Measurements from ENCODE around the gene PRRT1. TPM values are rescaled to one million over a fixed set of nuclear protein-coding genes. Genes with fewer than 3 reads are reported as not detected.

The PRRT1 gene
- total and polyA plus RNA-seq, 2 of the 4 experiments (the other 2 are of a cell fraction): 0.99 TPM; not detected in 1

- intact Hi-C loops (cut with micrococcal nuclease): no loop called here
- Histone ChIP-seq H2BK5ac (ENCODE audit: low read depth, low read length, poor library complexity, severe bottlenecking) (no peak overlapping the region), H3K27me3 (ENCODE audit: control insufficient read depth, insufficient read depth, low read length) (no peaks in the 10 kb centered on the region), H3K4me3 (ENCODE audit: insufficient read depth, low read depth, low read length) (no peak overlapping the region), H2BK120ac (ENCODE audit: low read depth, low read length) (no peak overlapping the region), H3K4ac (ENCODE audit: low read depth, low read length) (no peak overlapping the region), H2BK15ac (ENCODE audit: low read depth, low read length) (no peak overlapping the region), H3K27ac (ENCODE audit: insufficient read depth, low read length) (no peak overlapping the region), H3K4me1 (ENCODE audit: control insufficient read depth, insufficient read depth, low read length) (peaks cover 4% of the 10 kb centered on the region), H4K5ac (ENCODE audit: low read depth, low read length) (no peak overlapping the region), H3K4me2 (ENCODE audit: low read depth, low read length) (no peak overlapping the region), H2AK9ac (replicated peaks; ENCODE audit: low read depth, low read length, poor library complexity) (peak overlapping the region; percentile 23), H2BK20ac (ENCODE audit: low read depth, low read length) (no peak overlapping the region), H4K8ac (ENCODE audit: low read depth in 2 of 2, low read length in 2 of 2) (no peak overlapping the region), H2AK5ac (ENCODE audit: low read depth, low read length) (no peak overlapping the region), H3K9me1 (ENCODE audit: insufficient read depth, low read length) (peaks cover 31% of the 10 kb centered on the region), H3K14ac (replicated peaks; ENCODE audit: low read depth, low read length) (no peak overlapping the region), H3K9ac (ENCODE audit: low read depth, low read length) (no peak overlapping the region), H3K23ac (ENCODE audit: low read depth, low read length) (no peak overlapping the region), H4K20me1 (ENCODE audit: insufficient read depth, low read length) (no peaks in the 10 kb centered on the region), H2AFZ (replicated peaks; ENCODE audit: low read length, poor library complexity) (no peak overlapping the region), H3K56ac (ENCODE audit: extremely low read depth, insufficient read depth, low read length) (no peak overlapping the region), H3K9me3 (ENCODE audit: control insufficient read depth, insufficient read depth, low read length) (no peaks in the 10 kb centered on the region), H3K79me1 (ENCODE audit: low read depth in 1 of 2, low read length in 2 of 2) (peaks cover 26 to 51% of the 10 kb centered on the region in 2 experiments; a peak in 3 of 4 replicates), H4K91ac (ENCODE audit: insufficient read depth, low read depth, low read length) (no peak overlapping the region), H3K36me3 (ENCODE audit: control insufficient read depth, insufficient read depth, low read length) (peaks cover 50% of the 10 kb centered on the region), H3K18ac (ENCODE audit: low read depth, low read length) (no peak overlapping the region)
- dilution Hi-C loops (cut with HindIII; ENCODE audit: low sequenced_read_pairs, unreplicated experiment): no loop called here
- no peak for DNase-seq
- no peak for ATAC-seq (ENCODE audit: low read depth)
- POLR2A ChIA-PET (ENCODE audit: unreplicated experiment): no interaction called here
- CTCF ChIA-PET: no interaction called here
- in situ Hi-C loops (cut with MboI; ENCODE audit: low sequenced_read_pairs): loop anchor here (10.0 kb wide), 1 partner anchor 195 kb away; the partner anchor contains the start of gene DXO
- BruUV-seq (replicated peaks): no TSS peak
- WGBS, 2 experiments (ENCODE audit: extremely low coverage in 2 of 2, insufficient read length in 1 of 2): no CpG with 5 or more reads among the region's 11 CpGs
- TF ChIP-seq ELK1 (IDR thresholded peaks at IDR 0.05; ENCODE audit: borderline replicate concordance, low read depth, low read length): no peak
- no peak for TF ChIP-seq MXI1 (IDR thresholded peaks at IDR 0.05; ENCODE audit: borderline replicate concordance, low read depth, low read length)
- no peak for TF ChIP-seq BHLHE40 (IDR thresholded peaks at IDR 0.05; ENCODE audit: low read depth, low read length)
- no peak for TF ChIP-seq RAD21 (IDR thresholded peaks at IDR 0.05; ENCODE audit: low read length)
- TF ChIP-seq CEBPB (IDR thresholded peaks at IDR 0.05; ENCODE audit: low read depth, low read length): no peak
- TF ChIP-seq NFE2L2 (IDR thresholded peaks at IDR 0.05; ENCODE audit: low read depth, low read length): no peak
- TF ChIP-seq CHD1 (IDR thresholded peaks at IDR 0.05; ENCODE audit: low read depth, low read length): no peak
- no peak for TF ChIP-seq USF2 (IDR thresholded peaks at IDR 0.05; ENCODE audit: low read depth, low read length)
- no peak for TF ChIP-seq RFX5 (IDR thresholded peaks at IDR 0.05; ENCODE audit: low read depth, low read length)
- no peak for TF ChIP-seq RCOR1 (IDR thresholded peaks at IDR 0.05; ENCODE audit: insufficient replicate concordance, low read length)
- no peak for TF ChIP-seq MAZ (IDR thresholded peaks at IDR 0.05; ENCODE audit: borderline replicate concordance, low read depth, low read length)
- no peak for TF ChIP-seq POLR2A (IDR thresholded peaks at IDR 0.05; ENCODE audit: low read depth, low read length)
- no peak for TF ChIP-seq FOS (IDR thresholded peaks at IDR 0.05; ENCODE audit: low read depth, low read length)
- no peak for TF ChIP-seq MAFK (IDR thresholded peaks at IDR 0.05; ENCODE audit: low read depth, low read length)
- TF ChIP-seq CTCF (conservative IDR thresholded peaks at IDR 0.05; ENCODE audit: low read depth, low read length): no peak
- TF ChIP-seq SMC3 (IDR thresholded peaks at IDR 0.05; ENCODE audit: low read depth, low read length): no peak
These were observed 18.6 kb upstream of the PRRT1 start for GRCh38 chr6:32170294-32170693.

Data from IMR-90 (cell line).